GM12878 (cell line): Measurements from ENCODE around the gene ZMYND19. TPM values are rescaled to one million over a fixed set of nuclear protein-coding genes. Genes with fewer than 3 reads are reported as not detected.

Experiments used
- GATAD2B ChIP-seq: fragments of 450-650 bp; conservative IDR thresholded peaks from 2 replicates; pipeline ENCODE4 v1.6.1; 2017; ENCODE audit warnings: low read depth, mild to moderate bottlenecking, moderate library complexity
- HDGF ChIP-seq: fragments of 450-650 bp; IDR thresholded peaks from 2 replicates; pipeline ENCODE4 v1.6.1; 2016; ENCODE audit warnings: antibody characterized with exemption
- IRF3 ChIP-seq: fragments of 450-650 bp; IDR thresholded peaks from 2 replicates; pipeline ENCODE4 v1.6.1; 2014; ENCODE audit warnings: mild to moderate bottlenecking
- MYB ChIP-seq: fragments of 150-350 bp; IDR thresholded peaks from 2 replicates; pipeline ENCODE4 v1.6.1; 2014; ENCODE audit warnings: mild to moderate bottlenecking, low read depth, low read length, borderline replicate concordance
- MYC ChIP-seq: IDR thresholded peaks from 2 replicates; pipeline ENCODE4 v1.6.1; 2011; ENCODE audit warnings: mild to moderate bottlenecking, low read length, moderate library complexity, inconsistent platforms; ENCODE audit not compliant: insufficient read depth, insufficient replicate concordance, insufficient read length, severe bottlenecking
- NFYB ChIP-seq: IDR thresholded peaks from 2 replicates; pipeline ENCODE4 v1.6.1; 2011; ENCODE audit warnings: low read depth, mild to moderate bottlenecking, low read length, improper control_type of control experiment, moderate library complexity; ENCODE audit not compliant: insufficient read depth
- NR2C1 ChIP-seq: fragments of 450-650 bp; IDR thresholded peaks from 2 replicates; pipeline ENCODE4 v1.6.1; 2017; ENCODE audit warnings: antibody characterized with exemption, mild to moderate bottlenecking, moderate library complexity
- NRF1 ChIP-seq: conservative IDR thresholded peaks from 2 replicates; pipeline ENCODE4 v1.6.1; 2011; ENCODE audit warnings: mild to moderate bottlenecking, low read depth, low read length, improper control_type of control experiment
- PBX3 ChIP-seq: IDR thresholded peaks from 2 replicates; pipeline ENCODE4 v1.6.1; 2011; ENCODE audit warnings: mild to moderate bottlenecking, low read depth, low read length, moderate library complexity; ENCODE audit not compliant: insufficient replicate concordance
- RAD51 ChIP-seq: fragments of 450-650 bp; IDR thresholded peaks from 2 replicates; pipeline ENCODE4 v1.6.1; 2016; ENCODE audit warnings: moderate library complexity, mild to moderate bottlenecking, inconsistent platforms
- RBBP5 ChIP-seq: fragments of 200-600 bp; sonication (generic); conservative IDR thresholded peaks from 2 replicates; pipeline ENCODE4 v1.6.1; 2016
- RELA ChIP-seq: fragments of 450-650 bp; IDR thresholded peaks from 2 replicates; pipeline ENCODE4 v1.8.0; 2014; ENCODE audit warnings: borderline replicate concordance; ENCODE audit not compliant: partially characterized antibody
- SREBF2 ChIP-seq: IDR thresholded peaks from 2 replicates; pipeline ENCODE4 v1.6.1; 2012; ENCODE audit warnings: mild to moderate bottlenecking, low read length
- STAT1 ChIP-seq: fragments of 450-650 bp; conservative IDR thresholded peaks from 2 replicates; pipeline ENCODE4 v1.6.1; 2014; ENCODE audit warnings: antibody characterized with exemption, mild to moderate bottlenecking
- TAF1 ChIP-seq: IDR thresholded peaks from 2 replicates; pipeline ENCODE4 v1.6.1; 2011; ENCODE audit warnings: mild to moderate bottlenecking, low read depth, low read length, borderline replicate concordance
- TCF7 ChIP-seq: IDR thresholded peaks from 2 replicates; pipeline ENCODE4 v1.6.1; 2014; ENCODE audit warnings: antibody characterized with exemption, borderline replicate concordance
- USF1 ChIP-seq: IDR thresholded peaks from 2 replicates; pipeline ENCODE4 v1.6.1; 2011; ENCODE audit warnings: borderline replicate concordance, low read depth, mild to moderate bottlenecking, moderate library complexity, mixed read lengths, low read length; ENCODE audit not compliant: insufficient read depth; ENCODE audit errors: extremely low read length
- YBX1 ChIP-seq: fragments of 450-650 bp; IDR thresholded peaks from 2 replicates; pipeline ENCODE4 v1.6.1; 2016; ENCODE audit warnings: antibody characterized with exemption
- ZBTB4 ChIP-seq: fragments of 450-650 bp; formaldehyde crosslinking; IDR thresholded peaks from 2 replicates; pipeline ENCODE4 v1.4.0; 2022; ENCODE audit warnings: mild to moderate bottlenecking, moderate library complexity
- ZNF207 ChIP-seq: fragments of 450-650 bp; IDR thresholded peaks from 2 replicates; pipeline ENCODE4 v1.6.1; 2014; ENCODE audit warnings: antibody characterized with exemption, mild to moderate bottlenecking, borderline replicate concordance
- ZNF217 ChIP-seq: fragments of 450-650 bp; IDR thresholded peaks from 2 replicates; pipeline ENCODE4 v1.6.1; 2017; ENCODE audit warnings: antibody characterized with exemption, mild to moderate bottlenecking
- polyA plus RNA-seq, 11 experiments: library from polyadenylated mRNA; depleted of rRNA in 4 of 11; unstranded in 6 of 11; stranded (reverse) in 5 of 11; fragments of >200 nt; fragmentation: Nextera tagmentation in 4 of 11; fragmentation: Illumina TruSeq in 1 of 11; extraction: Ambion mirVana in 4 of 11; extraction: Trizol in 1 of 11; gene quantifications; 1 replicate in 1 of 11; 2 replicates in 10 of 11; pipeline versions ENCODE4 v1.2.1 to v1.2.3, GENCODE V29; 2011 to 2016; ENCODE audit warnings: inconsistent platforms in 2 of 11, missing spikeins in 2 of 11, low read depth in 1 of 11
- total RNA-seq, 4 experiments: library from RNA; depleted of rRNA in 3 of 4; stranded (reverse); fragments of >200 nt in 3 of 4; fragmentation: Illumina TruSeq in 1 of 4; extraction: Trizol in 1 of 4; gene quantifications; 2 replicates each; pipeline versions ENCODE4 v1.2.1 to v1.2.3, GENCODE V29; 2013 to 2021
- TF ChIP-seq, protein P1 (sequence below): fragments of 450-650 bp; IDR thresholded peaks from 2 replicates; pipeline ENCODE4 v1.6.1; 2017; ENCODE audit warnings: borderline replicate concordance

The ZMYND19 gene
- total and polyA plus RNA-seq, 10 of the 15 experiments (the other 5 are each of a cell fraction or from before 2014, with no cell fraction given): 0.84 to 54.8 (median 20.1) TPM

DNA sequence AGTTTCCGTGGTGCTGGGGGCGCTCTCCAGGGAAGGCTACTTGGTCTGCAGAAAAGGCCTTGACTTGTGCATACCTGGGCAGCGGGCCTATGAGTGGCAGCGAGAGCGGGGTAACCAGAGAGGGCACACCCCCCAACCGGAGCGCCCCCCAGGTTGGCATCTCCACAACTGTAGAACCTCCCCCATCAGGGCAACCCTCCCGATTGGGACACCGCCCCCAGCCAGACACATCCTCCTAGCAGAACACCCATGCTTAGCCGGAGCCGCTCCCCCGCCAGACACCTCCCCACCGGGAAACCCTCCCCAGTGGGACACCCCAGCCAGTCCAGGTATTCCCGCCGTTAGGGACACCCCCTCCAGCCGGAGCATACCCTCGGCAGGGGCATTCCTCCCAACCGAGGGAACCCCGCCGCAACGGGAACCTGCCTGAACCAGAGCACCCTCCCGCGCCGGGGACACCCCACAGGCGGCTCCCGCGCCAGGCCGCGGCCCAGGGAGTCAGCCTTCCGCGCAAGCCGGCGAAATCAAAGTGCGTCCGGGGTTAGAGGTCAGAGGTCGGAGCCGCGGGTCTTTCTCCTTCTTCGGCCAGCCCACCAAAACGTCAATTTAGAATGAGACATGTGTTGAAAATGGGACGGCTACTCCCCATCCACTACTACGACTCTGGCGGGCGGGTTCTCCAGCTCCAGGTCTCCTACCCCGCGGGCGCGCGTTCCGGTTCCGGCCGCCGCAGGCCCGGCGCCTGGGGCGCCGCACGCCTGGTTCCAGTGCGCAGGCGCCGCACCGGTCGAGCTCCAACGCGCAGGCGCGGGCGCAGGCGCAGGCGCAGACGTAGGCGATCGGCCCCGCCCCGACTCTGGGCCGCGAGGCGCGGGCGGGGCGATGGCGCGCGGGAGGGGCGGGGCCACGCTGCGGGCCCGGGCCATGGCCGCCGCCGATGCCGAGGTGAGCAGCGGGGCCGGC lies 28.1 kb upstream of the ZMYND19 start, which contains the start of gene EHMT1 (continued):
- TF ChIP-seq ZBTB4 (CRISPR knock-in tag) (no peak), MYC (no peak), RAD51 (no peak), SREBF2 (no peak), TAF1 (0 out of 2 replicates have a peak, but pooled peaks have one; percentile 50), YBX1 (no peak), PBX3 (no peak), TCF7 (no peak), NFYB (no peak), GATAD2B (0 out of 2 replicates have a peak, but pooled peaks have one; percentile 68), STAT1 (peak; percentile 83; the same call in 1 of the 2 replicates), RELA (peak; percentile 55), HDGF (0 out of 2 replicates have a peak, but pooled peaks have one; percentile 21), IRF3 (no peak), NRF1 (peak; percentile 99), ZNF217 (no peak), RBBP5 (no peak), NR2C1 (peak; percentile 100), ZNF207 (peak; percentile 66; the same call in 1 of the 2 replicates), USF1 (no peak), MYB (no peak)
- TF ChIP-seq, protein P1, sequence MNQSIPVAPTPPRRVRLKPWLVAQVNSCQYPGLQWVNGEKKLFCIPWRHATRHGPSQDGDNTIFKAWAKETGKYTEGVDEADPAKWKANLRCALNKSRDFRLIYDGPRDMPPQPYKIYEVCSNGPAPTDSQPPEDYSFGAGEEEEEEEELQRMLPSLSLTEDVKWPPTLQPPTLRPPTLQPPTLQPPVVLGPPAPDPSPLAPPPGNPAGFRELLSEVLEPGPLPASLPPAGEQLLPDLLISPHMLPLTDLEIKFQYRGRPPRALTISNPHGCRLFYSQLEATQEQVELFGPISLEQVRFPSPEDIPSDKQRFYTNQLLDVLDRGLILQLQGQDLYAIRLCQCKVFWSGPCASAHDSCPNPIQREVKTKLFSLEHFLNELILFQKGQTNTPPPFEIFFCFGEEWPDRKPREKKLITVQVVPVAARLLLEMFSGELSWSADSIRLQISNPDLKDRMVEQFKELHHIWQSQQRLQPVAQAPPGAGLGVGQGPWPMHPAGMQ: no peak
